HepG2 (cell line): ENCODE data around the gene MAP3K8. TPM values are rescaled to one million over a fixed set of nuclear protein-coding genes. Genes with fewer than 3 reads are reported as not detected.

Experiments used
- FOXM1 ChIP-seq: sonication (generic); formaldehyde crosslinking; IDR thresholded peaks from 2 replicates; pipeline ENCODE4 v1.5.0; 2020; ENCODE audit warnings: missing genetic modification reagents
- FOXO1 ChIP-seq: sonication (generic); formaldehyde crosslinking; IDR thresholded peaks from 2 replicates; pipeline ENCODE4 v1.4.0; 2020; ENCODE audit warnings: missing genetic modification reagents
- HDAC1 ChIP-seq: sonication (generic); formaldehyde crosslinking; IDR thresholded peaks from 2 replicates; pipeline ENCODE4 v1.5.1; 2020; ENCODE audit warnings: mild to moderate bottlenecking, missing genetic modification reagents
- IKZF5 ChIP-seq: IDR thresholded peaks from 2 replicates; pipeline ENCODE4 v1.6.1; 2018; ENCODE audit warnings: missing genetic modification reagents, mild to moderate bottlenecking, missing compliant biosample characterization
- MTA3 ChIP-seq: sonication (generic); formaldehyde crosslinking; IDR thresholded peaks from 2 replicates; pipeline ENCODE4 v1.4.0; 2020; ENCODE audit warnings: missing genetic modification reagents
- MTF2 ChIP-seq: sonication (generic); formaldehyde crosslinking; IDR thresholded peaks from 2 replicates; pipeline ENCODE4 v1.5.0; 2020; ENCODE audit warnings: missing genetic modification reagents, borderline replicate concordance
- NFKB2 ChIP-seq: sonication (generic); formaldehyde crosslinking; IDR thresholded peaks from 2 replicates; pipeline ENCODE4 v1.4.0; 2020; ENCODE audit warnings: missing genetic modification reagents, borderline replicate concordance
- SATB2 ChIP-seq: sonication (generic); formaldehyde crosslinking; IDR thresholded peaks from 2 replicates; pipeline ENCODE4 v1.5.0; 2020; ENCODE audit warnings: missing genetic modification reagents
- TBP ChIP-seq: sonication (generic); formaldehyde crosslinking; IDR thresholded peaks from 2 replicates; pipeline ENCODE4 v1.5.0; 2020; ENCODE audit warnings: missing genetic modification reagents
- TFE3 ChIP-seq: IDR thresholded peaks from 2 replicates; pipeline ENCODE4 v1.6.1; 2016
- THAP9 ChIP-seq: sonication (generic); formaldehyde crosslinking; IDR thresholded peaks from 2 replicates; pipeline ENCODE4; 2020; ENCODE audit warnings: missing genetic modification reagents, mild to moderate bottlenecking, borderline replicate concordance
- ZBTB49 ChIP-seq: sonication (generic); formaldehyde crosslinking; IDR thresholded peaks from 2 replicates; pipeline ENCODE4 v1.4.0; 2020; ENCODE audit warnings: missing genetic modification reagents, borderline replicate concordance
- ZEB1 ChIP-seq: IDR thresholded peaks from 2 replicates; pipeline ENCODE4 v1.6.1; 2012; ENCODE audit warnings: mild to moderate bottlenecking, low read depth, inconsistent platforms; ENCODE audit not compliant: insufficient replicate concordance
- ZNF205 ChIP-seq: IDR thresholded peaks from 2 replicates; pipeline ENCODE4 v1.6.1; 2018; ENCODE audit warnings: missing biosample characterization, missing genetic modification reagents
- ZNF30 ChIP-seq: sonication (generic); formaldehyde crosslinking; IDR thresholded peaks from 2 replicates; pipeline ENCODE4 v1.5.0; 2020; ENCODE audit warnings: mild to moderate bottlenecking, missing genetic modification reagents
- ZNF382 ChIP-seq: sonication (generic); formaldehyde crosslinking; IDR thresholded peaks from 2 replicates; pipeline ENCODE4 v1.5.0; 2020; ENCODE audit warnings: missing genetic modification reagents, mild to moderate bottlenecking, borderline replicate concordance
- ZNF460 ChIP-seq: sonication (generic); formaldehyde crosslinking; IDR thresholded peaks from 2 replicates; pipeline ENCODE4 v1.5.1; 2020; ENCODE audit warnings: missing genetic modification reagents, mild to moderate bottlenecking, borderline replicate concordance
- ZNF614 ChIP-seq: IDR thresholded peaks from 2 replicates; pipeline ENCODE4 v1.6.1; 2018; ENCODE audit warnings: missing biosample characterization, missing genetic modification reagents, inconsistent platforms, borderline replicate concordance
- ZNF737 ChIP-seq: sonication (generic); formaldehyde crosslinking; IDR thresholded peaks from 2 replicates; pipeline ENCODE4 v1.5.0; 2020; ENCODE audit warnings: missing genetic modification reagents, mild to moderate bottlenecking, borderline replicate concordance
- ZSCAN12 ChIP-seq: sonication (generic); formaldehyde crosslinking; IDR thresholded peaks from 2 replicates; pipeline ENCODE4 v1.9.0; 2021; ENCODE audit warnings: mild to moderate bottlenecking, missing genetic modification reagents
- polyA plus RNA-seq, 8 experiments: library from polyadenylated mRNA; depleted of rRNA in 3 of 8; stranded (reverse) in 7 of 8; unstranded in 1 of 8; fragments of >200 nt; fragmentation: Illumina TruSeq in 4 of 8; extraction: Trizol in 4 of 8; gene quantifications; 2 replicates each; pipeline versions ENCODE4 v1.2.1 to v1.2.3, GENCODE V29; 2011 to 2016; ENCODE audit warnings: low read depth in 4 of 8, missing spikeins in 1 of 8, mixed read lengths in 1 of 8; ENCODE audit not compliant: insufficient read depth in 1 of 8
- total RNA-seq, 5 experiments: library from RNA; depleted of rRNA; stranded (reverse); fragments of >200 nt; fragmentation: Illumina TruSeq; extraction: Trizol; gene quantifications; 2 replicates each; pipeline ENCODE4 v1.2.3, GENCODE V29; 2016; ENCODE audit warnings: low read depth in 1 of 5

Gene MAP3K8
- total and polyA plus RNA-seq, 2 of the 13 experiments (the other 11 are each of a cell fraction or from before 2014, with no cell fraction given) = 19.3 to 37.9 TPM

GRCh38 chr10:30438021-30438850 lies 4.3 kb downstream of the MAP3K8 start (continued):
- TF ChIP-seq THAP9 (CRISPR knock-in tag) (no peak), SATB2 (CRISPR knock-in tag) (no peak), ZNF737 (CRISPR knock-in tag) (no peak), ZNF205 (CRISPR knock-in tag) (no peak; the same call in 1 of the 2 replicates), ZNF460 (CRISPR knock-in tag) (no peak; the same call in 1 of the 2 replicates), ZEB1 (peak; percentile 14), TBP (CRISPR knock-in tag) (no peak), NFKB2 (CRISPR knock-in tag) (no peak), MTF2 (CRISPR knock-in tag) (0 out of 2 replicates have a peak, but pooled peaks have one; percentile 13), FOXO1 (CRISPR knock-in tag) (peak; percentile 78), ZNF30 (CRISPR knock-in tag) (no peak), FOXM1 (CRISPR knock-in tag) (no peak), HDAC1 (CRISPR knock-in tag) (peak; percentile 51; the same call in 1 of the 2 replicates), MTA3 (CRISPR knock-in tag) (no peak), IKZF5 (CRISPR knock-in tag) (0 out of 2 replicates have a peak, but pooled peaks have one; percentile 42), ZNF614 (CRISPR knock-in tag) (peak; percentile 80), TFE3 (CRISPR knock-in tag) (0 out of 2 replicates have a peak, but pooled peaks have one; percentile 20), ZNF382 (CRISPR knock-in tag) (no peak), ZBTB49 (CRISPR knock-in tag) (no peak), ZSCAN12 (CRISPR knock-in tag) (no peak)
